ENCODE results near the gene MMD.

DNA sequence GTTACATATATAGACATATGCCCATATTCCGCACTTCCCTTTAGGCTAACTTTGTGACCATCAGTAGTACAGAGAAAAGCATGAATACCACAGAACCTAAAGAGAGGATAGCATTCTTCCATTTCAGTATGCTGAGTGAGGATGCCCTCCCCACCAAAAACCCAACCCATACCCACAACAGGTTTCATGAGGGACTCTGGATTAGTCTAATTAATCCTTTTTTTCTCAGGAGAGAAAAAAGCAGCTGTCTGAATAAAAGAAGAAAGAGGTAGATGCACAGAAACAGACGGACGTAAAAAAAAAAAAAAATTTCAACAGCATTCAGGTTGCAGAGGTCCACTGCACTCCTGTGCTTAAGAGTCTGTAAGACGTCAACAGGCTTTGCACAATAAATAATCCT is 6.7 kb downstream of the MMD start:
- TF ChIP-seq EZH2phosphoT487 (conservative IDR thresholded peaks at IDR 0.05; ENCODE audit: low read length) (no peak), CTCF (IDR thresholded peaks at IDR 0.05; ENCODE audit: insufficient read depth, low read length, poor library complexity, severe bottlenecking) (no peak)

Data from SU-DHL-6 (cell line).